Measurements from ENCODE around the gene GPAM. TPM values are rescaled to one million over a fixed set of nuclear protein-coding genes. Genes with fewer than 3 reads are reported as not detected.

Gene GPAM
- total and polyA plus RNA-seq, 2 donors (not counting 1 experiment from before 2014, with no cell fraction given), result 2.6 to 8.2 TPM

GRCh38 chr10:112189465-112189864 is 5.9 kb upstream of the GPAM start:
- ATAC-seq (ENCODE audit: low read depth) (no peak), DNase-seq (no peak)
- H3K4me1 ChIP-seq (ENCODE audit: control insufficient read depth in 2 of 2, insufficient read depth in 2 of 2, low read length in 2 of 2), result peaks cover 0 to 2% of the 10 kb centered on the region in 2 donors
- TF ChIP-seq CTCF (IDR thresholded peaks at IDR 0.05) (no peak), EZH2 (IDR thresholded peaks at IDR 0.05; ENCODE audit: borderline replicate concordance, insufficient read depth, low read depth, low read length, poor library complexity, severe bottlenecking) (no peak)
- ChIA-PET CTCF (no interaction called here), POLR2A (no interaction called here)
- H3K79me2 ChIP-seq (ENCODE audit: control insufficient read depth, insufficient read depth, low read length), result no peaks in the 10 kb centered on the region
- H3K4me2 ChIP-seq (replicated peaks; ENCODE audit: low read depth, low read length, poor library complexity, severe bottlenecking), result no peak overlapping the region
- no peak overlapping the region for H3K4me3 ChIP-seq (ENCODE audit: control extremely low read depth in 1 of 5, extremely low read depth in 1 of 5, insufficient read depth in 1 of 5, low read depth in 2 of 5, low read length in 4 of 5)
- no peaks in the 10 kb centered on the region for H3K27me3 ChIP-seq (replicated peaks in 1 of 4; ENCODE audit: control extremely low read depth in 1 of 4, control insufficient read depth in 3 of 4, insufficient read depth in 4 of 4, low read length in 3 of 4)
- Mint-ChIP-seq H3K4me3 (no peak overlapping the region), H3K4me1 (peaks cover 4% of the 10 kb centered on the region), H3K9me3 (ENCODE audit: insufficient read depth) (peaks cover 4% of the 10 kb centered on the region), H3K27ac (no peak overlapping the region), H3K27me3 (no peaks in the 10 kb centered on the region)
- H3K9me3 ChIP-seq (ENCODE audit: control extremely low read depth in 1 of 3, control insufficient read depth in 2 of 3, insufficient read depth in 1 of 3, low read length in 2 of 3), result peaks cover 0 to 2% (median 0%) of the 10 kb centered on the region in 3 donors
- H4K20me1 ChIP-seq (ENCODE audit: control insufficient read depth, insufficient read depth, low read length, poor library complexity, severe bottlenecking), result no peaks in the 10 kb centered on the region
- H3K27ac ChIP-seq (ENCODE audit: low read length in 2 of 2), result no peak overlapping the region
- no peak overlapping the region for H3K9ac ChIP-seq (ENCODE audit: low read length)
- intact Hi-C loops (cut with micrococcal nuclease), result no loop called here
- no CpG with 5 or more reads among the region's 5 CpGs for WGBS (ENCODE audit: insufficient coverage)
- no peaks in the 10 kb centered on the region for H3K36me3 ChIP-seq (replicated peaks in 1 of 2; ENCODE audit: control extremely low read depth in 1 of 2, control insufficient read depth in 1 of 2, extremely low read depth in 1 of 2, insufficient read depth in 2 of 2, low read length in 1 of 2)
- H2AFZ ChIP-seq (ENCODE audit: insufficient read depth, low read depth, low read length, poor library complexity, severe bottlenecking), result no peak overlapping the region

- ATAC-seq (ENCODE audit: low read depth), result no peak
- no peaks in the 10 kb centered on the region for H3K27me3 ChIP-seq (replicated peaks in 1 of 4; ENCODE audit: control extremely low read depth in 1 of 4, control insufficient read depth in 3 of 4, insufficient read depth in 4 of 4, low read length in 3 of 4)
- peaks cover 0 to 2% (median 0%) of the 10 kb centered on the region in 3 donors for H3K9me3 ChIP-seq (ENCODE audit: control extremely low read depth in 1 of 3, control insufficient read depth in 2 of 3, insufficient read depth in 1 of 3, low read length in 2 of 3)
- WGBS (ENCODE audit: insufficient coverage), result no CpG with 5 or more reads among the region's 2 CpGs
- DNase-seq, result no peak
- Mint-ChIP-seq H3K27ac (no peak overlapping the region), H3K4me3 (no peak overlapping the region), H3K27me3 (no peaks in the 10 kb centered on the region), H3K9me3 (ENCODE audit: insufficient read depth) (peaks cover 4% of the 10 kb centered on the region), H3K4me1 (peaks cover 20% of the 10 kb centered on the region)
- ChIA-PET POLR2A (no interaction called here), CTCF (interaction anchor here (0.9 kb wide), 1 partner anchor 51 kb away, joined by 3 read pairs; no protein-coding TSS in a partner anchor)
- H4K20me1 ChIP-seq (ENCODE audit: control insufficient read depth, insufficient read depth, low read length, poor library complexity, severe bottlenecking), result no peaks in the 10 kb centered on the region
- intact Hi-C loops (cut with micrococcal nuclease), result no loop called here
- H3K4me2 ChIP-seq (replicated peaks; ENCODE audit: low read depth, low read length, poor library complexity, severe bottlenecking), result no peak overlapping the region
- H3K9ac ChIP-seq (ENCODE audit: low read length), result no peak overlapping the region
- no peak overlapping the region for H3K4me3 ChIP-seq (ENCODE audit: control extremely low read depth in 1 of 5, extremely low read depth in 1 of 5, insufficient read depth in 1 of 5, low read depth in 2 of 5, low read length in 4 of 5)
- peaks cover 12 to 17% of the 10 kb centered on the region in 2 donors for H3K4me1 ChIP-seq (ENCODE audit: control insufficient read depth in 2 of 2, insufficient read depth in 2 of 2, low read length in 2 of 2)
- H3K36me3 ChIP-seq (replicated peaks in 1 of 2; ENCODE audit: control extremely low read depth in 1 of 2, control insufficient read depth in 1 of 2, extremely low read depth in 1 of 2, insufficient read depth in 2 of 2, low read length in 1 of 2), result no peaks in the 10 kb centered on the region
- H3K79me2 ChIP-seq (ENCODE audit: control insufficient read depth, insufficient read depth, low read length), result no peaks in the 10 kb centered on the region
- TF ChIP-seq CTCF (IDR thresholded peaks at IDR 0.05), result no peak
- TF ChIP-seq EZH2 (IDR thresholded peaks at IDR 0.05; ENCODE audit: borderline replicate concordance, insufficient read depth, low read depth, low read length, poor library complexity, severe bottlenecking), result no peak
- H2AFZ ChIP-seq (ENCODE audit: insufficient read depth, low read depth, low read length, poor library complexity, severe bottlenecking), result no peak overlapping the region
- no peak overlapping the region for H3K27ac ChIP-seq (ENCODE audit: low read length in 2 of 2)
Observed at GRCh38 chr10:112187527-112187926, 4.0 kb upstream of the GPAM start.
